ENCODE results near the gene TMEM11. TPM values are rescaled to one million over a fixed set of nuclear protein-coding genes. Genes with fewer than 3 reads are reported as not detected.

The TMEM11 gene
- polyA plus RNA-seq, 1 experiment, result 69.5 TPM

DNA sequence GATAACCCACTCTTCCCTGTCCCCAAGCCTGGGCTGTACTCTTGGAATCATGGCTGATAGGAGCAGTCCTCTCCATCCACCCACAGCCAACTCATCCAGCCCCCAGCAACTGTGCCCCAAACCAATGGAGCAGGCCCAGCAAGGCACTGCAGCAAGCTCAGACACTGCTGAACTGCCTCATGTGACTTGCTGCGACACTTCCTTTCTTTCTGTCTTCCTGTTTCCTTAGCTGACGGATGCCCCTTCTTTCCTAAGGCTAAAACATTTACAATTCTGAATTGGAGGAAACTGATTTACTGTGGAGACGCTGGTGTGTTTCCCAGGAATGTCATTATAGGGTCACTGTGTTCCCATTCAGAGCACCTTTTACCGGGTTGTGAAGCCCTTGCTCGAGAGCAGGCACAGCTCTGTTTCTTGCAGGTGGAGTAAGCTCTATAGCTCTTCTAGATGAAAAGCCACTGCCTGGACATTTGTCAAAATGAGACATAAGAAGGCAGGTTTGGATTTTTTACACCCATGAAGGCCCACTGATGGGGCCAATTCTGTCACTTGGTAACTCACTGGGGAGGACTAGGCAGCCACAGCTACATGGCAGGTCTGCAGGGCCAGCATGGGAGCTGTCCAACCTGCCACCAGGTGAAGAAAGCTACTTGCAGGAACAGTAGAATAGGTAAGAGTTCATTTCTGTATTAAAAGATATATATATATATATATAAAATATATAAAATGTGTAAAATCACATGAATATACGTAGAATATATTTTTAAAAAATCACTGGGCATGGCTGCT lies 27.4 kb downstream of the TMEM11 start:
- H3K27me3 ChIP-seq (ENCODE audit: control insufficient read depth, insufficient read depth, low read length), result no peaks in the 10 kb centered on the region
- CTCF ChIA-PET, result interaction anchor here (0.7 kb wide), 1 partner anchor 9 kb away, joined by 3 read pairs; no protein-coding TSS in a partner anchor
- TF ChIP-seq, protein P1, sequence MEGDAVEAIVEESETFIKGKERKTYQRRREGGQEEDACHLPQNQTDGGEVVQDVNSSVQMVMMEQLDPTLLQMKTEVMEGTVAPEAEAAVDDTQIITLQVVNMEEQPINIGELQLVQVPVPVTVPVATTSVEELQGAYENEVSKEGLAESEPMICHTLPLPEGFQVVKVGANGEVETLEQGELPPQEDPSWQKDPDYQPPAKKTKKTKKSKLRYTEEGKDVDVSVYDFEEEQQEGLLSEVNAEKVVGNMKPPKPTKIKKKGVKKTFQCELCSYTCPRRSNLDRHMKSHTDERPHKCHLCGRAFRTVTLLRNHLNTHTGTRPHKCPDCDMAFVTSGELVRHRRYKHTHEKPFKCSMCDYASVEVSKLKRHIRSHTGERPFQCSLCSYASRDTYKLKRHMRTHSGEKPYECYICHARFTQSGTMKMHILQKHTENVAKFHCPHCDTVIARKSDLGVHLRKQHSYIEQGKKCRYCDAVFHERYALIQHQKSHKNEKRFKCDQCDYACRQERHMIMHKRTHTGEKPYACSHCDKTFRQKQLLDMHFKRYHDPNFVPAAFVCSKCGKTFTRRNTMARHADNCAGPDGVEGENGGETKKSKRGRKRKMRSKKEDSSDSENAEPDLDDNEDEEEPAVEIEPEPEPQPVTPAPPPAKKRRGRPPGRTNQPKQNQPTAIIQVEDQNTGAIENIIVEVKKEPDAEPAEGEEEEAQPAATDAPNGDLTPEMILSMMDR (IDR thresholded peaks at IDR 0.05; ENCODE audit: insufficient read depth, low read depth, low read length), result no peak
- H3K36me3 ChIP-seq (ENCODE audit: control insufficient read depth, insufficient read depth, low read length), result peaks cover 2% of the 10 kb centered on the region; the same call in 1 of the 2 replicates
- H3K4me3 ChIP-seq (ENCODE audit: low read depth, low read length), result no peak overlapping the region
- POLR2A ChIA-PET, result no interaction called here
- DNase-seq (ENCODE audit: low read depth), result no peak

DNA sequence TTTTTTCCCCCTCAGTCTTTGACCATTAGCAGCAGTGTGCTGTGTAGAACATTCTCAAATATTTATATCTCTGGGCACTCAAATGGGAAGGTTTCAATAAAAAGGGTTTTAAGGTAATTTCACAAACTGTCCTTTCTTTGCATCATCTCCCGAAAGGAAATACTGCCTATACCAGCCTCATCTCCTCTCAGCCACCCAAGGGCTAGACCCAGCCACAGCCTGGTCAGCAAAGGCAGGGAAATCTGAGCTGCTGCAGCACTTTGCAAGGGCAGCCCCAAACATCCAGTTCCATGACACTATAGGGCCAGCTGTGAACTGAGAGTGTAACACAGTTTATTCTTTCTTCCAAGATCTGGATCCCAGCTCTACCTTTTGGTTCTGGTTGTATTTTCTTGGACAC lies 28.9 kb downstream of the TMEM11 start:
- peaks cover 2% of the 10 kb centered on the region; the same call in 1 of the 2 replicates for H3K36me3 ChIP-seq (ENCODE audit: control insufficient read depth, insufficient read depth, low read length)
- POLR2A ChIA-PET, result no interaction called here
- no peaks in the 10 kb centered on the region for H3K27me3 ChIP-seq (ENCODE audit: control insufficient read depth, insufficient read depth, low read length)
- no peak for DNase-seq (ENCODE audit: low read depth)
- H3K4me3 ChIP-seq (ENCODE audit: low read depth, low read length), result no peak overlapping the region
- TF ChIP-seq, protein P1 (IDR thresholded peaks at IDR 0.05; ENCODE audit: insufficient read depth, low read depth, low read length), result no peak
- CTCF ChIA-PET, result no interaction called here

DNA sequence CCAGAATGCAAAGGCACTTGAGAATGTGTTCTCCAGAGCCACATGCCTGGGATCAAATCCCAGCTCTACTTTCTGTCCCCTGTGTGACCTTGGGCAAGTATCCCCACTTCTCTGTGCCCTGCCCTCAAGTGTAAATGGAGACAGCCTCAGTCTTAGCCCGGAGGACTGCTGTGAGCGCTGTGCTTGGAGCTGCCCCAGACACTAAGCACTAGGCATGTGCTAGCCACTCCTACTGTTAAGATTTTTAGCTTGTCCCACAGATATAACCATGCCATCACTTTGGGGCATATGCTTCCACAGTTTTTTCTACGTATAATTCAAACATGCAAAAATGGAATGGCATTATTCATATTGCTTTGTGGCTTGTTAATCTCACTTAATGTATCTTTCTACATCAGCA lies 29.4 kb downstream of the TMEM11 start:
- H3K27me3 ChIP-seq (ENCODE audit: control insufficient read depth, insufficient read depth, low read length), result no peaks in the 10 kb centered on the region
- ChIA-PET POLR2A (no interaction called here), CTCF (interaction anchor here (0.7 kb wide), 1 partner anchor 55 kb away, joined by 3 read pairs; no protein-coding TSS in a partner anchor)
- no peak for DNase-seq (ENCODE audit: low read depth)
- peaks cover 2% of the 10 kb centered on the region; the same call in 1 of the 2 replicates for H3K36me3 ChIP-seq (ENCODE audit: control insufficient read depth, insufficient read depth, low read length)
- H3K4me3 ChIP-seq (ENCODE audit: low read depth, low read length), result no peak overlapping the region
- TF ChIP-seq, protein P1 (IDR thresholded peaks at IDR 0.05; ENCODE audit: insufficient read depth, low read depth, low read length), result no peak

DNA sequence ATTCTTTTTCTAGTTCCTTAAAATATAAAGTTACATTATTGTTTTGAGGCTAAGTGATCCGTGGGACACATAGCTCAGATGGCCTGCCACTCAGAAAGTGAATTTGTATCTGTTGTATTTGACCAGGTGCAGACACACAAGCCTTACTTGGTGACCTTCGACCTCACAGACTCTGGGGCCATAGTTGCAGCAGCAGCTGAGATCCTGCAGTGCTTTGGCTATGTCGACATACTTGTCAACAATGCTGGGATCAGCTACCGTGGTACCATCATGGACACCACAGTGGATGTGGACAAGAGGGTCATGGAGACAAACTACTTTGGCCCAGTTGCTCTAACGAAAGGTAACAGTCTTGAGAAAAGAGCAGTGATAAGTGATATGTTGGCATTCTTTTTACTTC lies 30.5 kb downstream of the TMEM11 start:
- Histone ChIP-seq H3K36me3 (ENCODE audit: control insufficient read depth, insufficient read depth, low read length) (no peaks in the 10 kb centered on the region), H3K4me3 (ENCODE audit: low read depth, low read length) (no peak overlapping the region), H3K27me3 (ENCODE audit: control insufficient read depth, insufficient read depth, low read length) (no peaks in the 10 kb centered on the region)
- DNase-seq (ENCODE audit: low read depth), result no peak
- CTCF ChIA-PET, result no interaction called here
- POLR2A ChIA-PET, result no interaction called here
- TF ChIP-seq, protein P1 (IDR thresholded peaks at IDR 0.05; ENCODE audit: insufficient read depth, low read depth, low read length), result no peak

DNA sequence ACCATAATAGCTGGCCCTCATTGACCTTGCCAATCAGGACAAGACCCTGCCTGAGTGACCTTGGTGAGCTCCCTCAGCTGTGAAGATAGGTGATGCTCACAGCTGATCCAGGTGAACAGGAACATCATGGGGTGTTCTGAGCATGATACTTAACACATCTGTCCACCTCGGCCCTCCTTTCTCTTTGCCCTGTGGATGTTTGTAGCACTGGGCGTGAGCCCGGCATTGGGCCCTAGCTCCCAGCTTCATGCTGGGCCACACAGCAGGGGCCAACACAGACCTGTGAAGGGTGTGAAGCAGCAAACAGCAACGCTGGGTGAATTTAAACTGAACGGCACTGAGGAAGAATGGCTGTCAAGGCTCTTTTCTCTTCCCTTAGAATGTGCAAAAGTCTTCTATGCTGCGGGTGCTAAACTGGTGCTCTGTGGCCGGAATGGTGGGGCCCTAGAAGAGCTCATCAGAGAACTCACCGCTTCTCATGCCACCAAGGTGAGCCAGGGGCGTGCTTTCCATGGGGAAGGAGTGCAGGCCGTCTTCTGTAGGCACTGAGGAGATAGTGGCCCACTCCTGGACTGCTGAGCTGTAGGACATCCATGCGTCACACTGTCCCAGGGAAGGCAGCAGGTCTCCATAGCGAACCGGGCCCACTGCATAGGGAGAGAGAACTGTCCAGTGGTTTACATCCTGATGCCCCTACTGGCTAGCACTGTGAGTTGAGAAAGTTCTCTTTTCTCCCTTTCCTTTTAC lies 35.9 kb downstream of the TMEM11 start:
- TF ChIP-seq, protein P1 (IDR thresholded peaks at IDR 0.05; ENCODE audit: insufficient read depth, low read depth, low read length), result no peak
- H3K4me3 ChIP-seq (ENCODE audit: low read depth, low read length), result no peak overlapping the region
- no peak for DNase-seq (ENCODE audit: low read depth)
- no peaks in the 10 kb centered on the region for H3K36me3 ChIP-seq (ENCODE audit: control insufficient read depth, insufficient read depth, low read length)
- ChIA-PET CTCF (interaction anchor here (1.0 to 1.1 kb wide), 2 partner anchors 13 to 16 kb away, joined by 3 to 4 read pairs; no protein-coding TSS in a partner anchor), POLR2A (no interaction called here)
- no peaks in the 10 kb centered on the region for H3K27me3 ChIP-seq (ENCODE audit: control insufficient read depth, insufficient read depth, low read length)

Measured in BJ (cell line).